Liver (tissue), 9 donors: ENCODE data around the gene DYNC2LI1. TPM values are rescaled to one million over a fixed set of nuclear protein-coding genes. Genes with fewer than 3 reads are reported as not detected.

Experiments used
- DNase-seq: peaks from one replicate; pipeline ENCODE4 v3.0.0-alpha.2; 2017; ENCODE audit warnings: low spot score
- H3K27ac ChIP-seq, 2 donors: one replicate each; pipeline ENCODE4 v1.7.0; 2013; ENCODE audit warnings: inconsistent platforms in 2 of 2, low read length in 2 of 2, control low read depth in 1 of 2, low read depth in 1 of 2, mild to moderate bottlenecking in 1 of 2
- H3K27me3 ChIP-seq, 4 donors: one replicate each; pipeline versions ENCODE4 v1.6.1 to v1.7.0; 2013; ENCODE audit warnings: low read length in 3 of 4, inconsistent platforms in 1 of 4, mild to moderate bottlenecking in 1 of 4, moderate library complexity in 1 of 4; ENCODE audit not compliant: control insufficient read depth in 4 of 4, insufficient read depth in 4 of 4
- H3K36me3 ChIP-seq, 4 donors: one replicate each; pipeline versions ENCODE4 v1.6.1 to v1.7.0; 2013; ENCODE audit warnings: low read length in 3 of 4, mild to moderate bottlenecking in 3 of 4, low read depth in 1 of 4, moderate library complexity in 1 of 4; ENCODE audit not compliant: control insufficient read depth in 4 of 4, insufficient read depth in 3 of 4
- H3K4me1 ChIP-seq, 4 donors: one replicate each; pipeline versions ENCODE4 v1.6.1 to v1.7.0; 2013; ENCODE audit warnings: low read length in 3 of 4, mild to moderate bottlenecking in 3 of 4, moderate library complexity in 1 of 4; ENCODE audit not compliant: control insufficient read depth in 4 of 4, insufficient read depth in 4 of 4
- H3K4me3 ChIP-seq, 3 donors: one replicate each; pipeline versions ENCODE4 v1.6.1 to v1.7.0; 2013; ENCODE audit warnings: low read length in 3 of 3, control low read depth in 1 of 3, low read depth in 1 of 3, mild to moderate bottlenecking in 1 of 3
- H3K9ac ChIP-seq, 2 donors: one replicate each; pipeline ENCODE4 v1.7.0; 2013; ENCODE audit warnings: low read length in 2 of 2, mild to moderate bottlenecking in 2 of 2, moderate library complexity in 2 of 2, control low read depth in 1 of 2, low read depth in 1 of 2
- H3K9me3 ChIP-seq, 4 donors: one replicate each; pipeline versions ENCODE4 v1.6.1 to v1.7.0; 2013; ENCODE audit warnings: low read length in 3 of 4; ENCODE audit not compliant: control insufficient read depth in 4 of 4
- EGR1 ChIP-seq, 2 donors: IDR thresholded peaks; 2 replicates each; pipeline ENCODE4 v1.6.1; 2016 to 2018; ENCODE audit warnings: antibody characterized with exemption in 2 of 2, low read depth in 2 of 2
- FOXA1 ChIP-seq: IDR thresholded peaks from 2 replicates; pipeline ENCODE4 v1.6.1; 2016; ENCODE audit warnings: antibody characterized with exemption
- FOXA2 ChIP-seq: IDR thresholded peaks from 2 replicates; pipeline ENCODE4 v1.6.1; 2016; ENCODE audit warnings: antibody characterized with exemption
- GABPA ChIP-seq, 2 donors: IDR thresholded peaks in 1 of 2; conservative IDR thresholded peaks in 1 of 2; 2 replicates each; pipeline ENCODE4 v1.6.1; 2016; ENCODE audit warnings: antibody characterized with exemption in 2 of 2, mild to moderate bottlenecking in 1 of 2, moderate library complexity in 1 of 2
- HNF4A ChIP-seq, 2 donors: conservative IDR thresholded peaks; 2 replicates each; pipeline ENCODE4 v1.6.1; 2016; ENCODE audit warnings: antibody characterized with exemption in 2 of 2, mild to moderate bottlenecking in 2 of 2
- HNF4G ChIP-seq: IDR thresholded peaks from 2 replicates; pipeline ENCODE4 v1.6.1; 2016; ENCODE audit warnings: antibody characterized with exemption
- JUND ChIP-seq, 2 donors: IDR thresholded peaks; 2 replicates each; pipeline ENCODE4 v1.6.1; 2016; ENCODE audit warnings: antibody characterized with exemption in 2 of 2
- NR2F2 ChIP-seq: IDR thresholded peaks from 2 replicates; pipeline ENCODE4 v1.6.1; 2016; ENCODE audit warnings: antibody characterized with exemption
- RXRA ChIP-seq, 2 donors: IDR thresholded peaks; 2 replicates each; pipeline ENCODE4 v1.6.1; 2017 to 2018; ENCODE audit warnings: antibody characterized with exemption in 2 of 2, mild to moderate bottlenecking in 1 of 2
- SP1 ChIP-seq: IDR thresholded peaks from 2 replicates; pipeline ENCODE4 v1.6.1; 2018; ENCODE audit warnings: antibody characterized with exemption, mild to moderate bottlenecking
- TAF1 ChIP-seq: conservative IDR thresholded peaks from 2 replicates; pipeline ENCODE4 v1.6.1; 2016; ENCODE audit warnings: antibody characterized with exemption, mild to moderate bottlenecking
- YY1 ChIP-seq: IDR thresholded peaks from 2 replicates; pipeline ENCODE4 v1.6.1; 2016; ENCODE audit warnings: antibody characterized with exemption, mild to moderate bottlenecking
- WGBS: extraction: QIAGEN DNeasy Blood & Tissue Kit; methylation state at CpG from one replicate; pipeline ENCODE4 v1.1.7; 2013; 5-methylcytosine and 5-hydroxymethylcytosine counted together
- polyA plus RNA-seq, 2 donors: library from polyadenylated mRNA; stranded (reverse) in 1 of 2; unstranded in 1 of 2; fragments of 200-250 nt in 1 of 2; fragments of >200 nt in 1 of 2; fragmentation: Nextera tagmentation in 1 of 2; extraction: Ambion mirVana in 1 of 2; gene quantifications; one replicate each; pipeline versions ENCODE4 v1.2.1 to v1.2.3, GENCODE V29; 2013 to 2015
- total RNA-seq, 2 donors: library from RNA; depleted of rRNA; stranded (reverse); fragments of >200 nt; gene quantifications; one replicate each; pipeline ENCODE4 v1.2.3, GENCODE V29; 2014
- TF ChIP-seq, protein P1 (sequence below): IDR thresholded peaks from 2 replicates; pipeline ENCODE4 v1.6.1; 2016; ENCODE audit warnings: antibody characterized with exemption
- TF ChIP-seq, protein P2 (sequence below): fragments of 150-350 bp; IDR thresholded peaks from 2 replicates; pipeline ENCODE4 v1.5.1; 2017; ENCODE audit warnings: improper control_type of control experiment, low read depth, low read length; ENCODE audit not compliant: missing input control
- TF ChIP-seq, protein P3 (sequence below): IDR thresholded peaks from 2 replicates; pipeline ENCODE4 v1.6.1; 2016; ENCODE audit warnings: antibody characterized with exemption
- TF ChIP-seq, protein P4 (sequence below): IDR thresholded peaks from 2 replicates; pipeline ENCODE4 v1.6.1; 2016; ENCODE audit warnings: antibody characterized with exemption
- donor health status: healthy.
- donor health status: healthy.
- donor health status: healthy.
- donor health status: healthy.
- donor health status: healthy.

The DYNC2LI1 gene
- total and polyA plus RNA-seq, 4 donors, result 5.4 to 6.1 (median 5.7) TPM

DNA sequence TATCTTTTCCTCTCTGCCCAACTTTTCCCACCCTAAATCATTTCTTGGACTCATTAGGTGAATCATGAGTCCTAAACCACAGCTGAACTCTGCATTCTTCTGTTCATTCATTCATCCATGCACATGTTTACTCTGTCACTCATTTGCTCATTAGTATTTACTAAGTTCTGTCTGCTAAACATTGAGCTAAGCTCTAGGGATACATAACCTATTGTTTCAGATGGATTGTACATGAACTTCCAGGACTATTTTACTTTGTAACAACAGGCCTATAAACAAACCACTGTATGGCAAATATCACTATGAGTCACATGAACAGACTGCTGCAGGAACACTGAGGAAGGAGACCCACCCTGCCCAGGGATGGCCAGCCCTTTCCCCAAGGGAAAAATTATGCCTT is 14.6 kb upstream of the DYNC2LI1 start:
- no peak for TF ChIP-seq YY1
- no peak for TF ChIP-seq FOXA1
- no peak for TF ChIP-seq HNF4A (conservative IDR thresholded peaks at IDR 0.05)
- TF ChIP-seq SP1, result no peak
- TF ChIP-seq TAF1, result no peak
- TF ChIP-seq RXRA (IDR thresholded peaks at IDR 0.05), result no peak
- TF ChIP-seq, protein P1, sequence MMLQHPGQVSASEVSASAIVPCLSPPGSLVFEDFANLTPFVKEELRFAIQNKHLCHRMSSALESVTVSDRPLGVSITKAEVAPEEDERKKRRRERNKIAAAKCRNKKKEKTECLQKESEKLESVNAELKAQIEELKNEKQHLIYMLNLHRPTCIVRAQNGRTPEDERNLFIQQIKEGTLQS, result no peak
- TF ChIP-seq, protein P2, sequence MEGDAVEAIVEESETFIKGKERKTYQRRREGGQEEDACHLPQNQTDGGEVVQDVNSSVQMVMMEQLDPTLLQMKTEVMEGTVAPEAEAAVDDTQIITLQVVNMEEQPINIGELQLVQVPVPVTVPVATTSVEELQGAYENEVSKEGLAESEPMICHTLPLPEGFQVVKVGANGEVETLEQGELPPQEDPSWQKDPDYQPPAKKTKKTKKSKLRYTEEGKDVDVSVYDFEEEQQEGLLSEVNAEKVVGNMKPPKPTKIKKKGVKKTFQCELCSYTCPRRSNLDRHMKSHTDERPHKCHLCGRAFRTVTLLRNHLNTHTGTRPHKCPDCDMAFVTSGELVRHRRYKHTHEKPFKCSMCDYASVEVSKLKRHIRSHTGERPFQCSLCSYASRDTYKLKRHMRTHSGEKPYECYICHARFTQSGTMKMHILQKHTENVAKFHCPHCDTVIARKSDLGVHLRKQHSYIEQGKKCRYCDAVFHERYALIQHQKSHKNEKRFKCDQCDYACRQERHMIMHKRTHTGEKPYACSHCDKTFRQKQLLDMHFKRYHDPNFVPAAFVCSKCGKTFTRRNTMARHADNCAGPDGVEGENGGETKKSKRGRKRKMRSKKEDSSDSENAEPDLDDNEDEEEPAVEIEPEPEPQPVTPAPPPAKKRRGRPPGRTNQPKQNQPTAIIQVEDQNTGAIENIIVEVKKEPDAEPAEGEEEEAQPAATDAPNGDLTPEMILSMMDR, result no peak
- TF ChIP-seq NR2F2, result no peak
- TF ChIP-seq, protein P3, sequence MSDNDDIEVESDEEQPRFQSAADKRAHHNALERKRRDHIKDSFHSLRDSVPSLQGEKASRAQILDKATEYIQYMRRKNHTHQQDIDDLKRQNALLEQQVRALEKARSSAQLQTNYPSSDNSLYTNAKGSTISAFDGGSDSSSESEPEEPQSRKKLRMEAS, result no peak
- TF ChIP-seq, protein P4, sequence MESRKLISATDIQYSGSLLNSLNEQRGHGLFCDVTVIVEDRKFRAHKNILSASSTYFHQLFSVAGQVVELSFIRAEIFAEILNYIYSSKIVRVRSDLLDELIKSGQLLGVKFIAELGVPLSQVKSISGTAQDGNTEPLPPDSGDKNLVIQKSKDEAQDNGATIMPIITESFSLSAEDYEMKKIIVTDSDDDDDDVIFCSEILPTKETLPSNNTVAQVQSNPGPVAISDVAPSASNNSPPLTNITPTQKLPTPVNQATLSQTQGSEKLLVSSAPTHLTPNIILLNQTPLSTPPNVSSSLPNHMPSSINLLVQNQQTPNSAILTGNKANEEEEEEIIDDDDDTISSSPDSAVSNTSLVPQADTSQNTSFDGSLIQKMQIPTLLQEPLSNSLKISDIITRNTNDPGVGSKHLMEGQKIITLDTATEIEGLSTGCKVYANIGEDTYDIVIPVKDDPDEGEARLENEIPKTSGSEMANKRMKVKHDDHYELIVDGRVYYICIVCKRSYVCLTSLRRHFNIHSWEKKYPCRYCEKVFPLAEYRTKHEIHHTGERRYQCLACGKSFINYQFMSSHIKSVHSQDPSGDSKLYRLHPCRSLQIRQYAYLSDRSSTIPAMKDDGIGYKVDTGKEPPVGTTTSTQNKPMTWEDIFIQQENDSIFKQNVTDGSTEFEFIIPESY, result no peak
- no peaks in the 10 kb centered on the region for H3K27me3 ChIP-seq
- H3K9ac ChIP-seq, result no peak overlapping the region
- no peaks in the 10 kb centered on the region for H3K4me1 ChIP-seq
- H3K9me3 ChIP-seq, result no peaks in the 10 kb centered on the region
- no peak for DNase-seq
- no peak overlapping the region for H3K27ac ChIP-seq
- no peak overlapping the region for H3K4me3 ChIP-seq
- H3K36me3 ChIP-seq, result no peaks in the 10 kb centered on the region

DNA sequence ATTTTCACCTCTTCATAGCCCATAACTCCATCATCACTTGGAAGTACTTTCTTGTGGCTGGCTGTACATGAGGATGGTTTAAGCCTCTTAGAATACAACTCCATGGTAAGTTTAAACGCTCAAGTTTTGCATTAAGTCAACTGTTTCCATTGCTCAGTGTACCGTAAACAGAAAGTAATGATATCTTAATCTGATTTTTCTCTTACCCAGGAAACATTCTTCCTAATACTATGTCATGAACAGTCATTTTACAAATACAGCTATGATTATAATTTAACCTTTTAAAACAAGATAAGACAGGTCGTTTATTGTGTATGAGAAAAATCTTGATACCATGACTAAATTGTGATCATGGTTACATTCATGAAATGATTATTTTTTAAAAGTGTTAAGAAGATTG is 11.6 kb upstream of the DYNC2LI1 start:
- Histone ChIP-seq H3K27ac (no peak overlapping the region), H3K4me1 (no peaks in the 10 kb centered on the region), H3K27me3 (no peaks in the 10 kb centered on the region), H3K36me3 (no peaks in the 10 kb centered on the region), H3K9ac (no peak overlapping the region), H3K9me3 (no peaks in the 10 kb centered on the region), H3K4me3 (no peak overlapping the region)
- no peak for DNase-seq
- no peak for TF ChIP-seq GABPA (IDR thresholded peaks at IDR 0.05 in 1 of 2, conservative IDR thresholded peaks at IDR 0.05 in 1 of 2)
- TF ChIP-seq RXRA (IDR thresholded peaks at IDR 0.05), result no peak
- TF ChIP-seq JUND (IDR thresholded peaks at IDR 0.05), result no peak
- TF ChIP-seq, protein P1, result no peak
- TF ChIP-seq EGR1 (IDR thresholded peaks at IDR 0.05; ENCODE audit: low read depth in 2 of 2), result no peak
- no peak for TF ChIP-seq HNF4G
- TF ChIP-seq TAF1, result no peak
- 67% methylated on average over 3 of the region's 3 CpGs for WGBS

DNA sequence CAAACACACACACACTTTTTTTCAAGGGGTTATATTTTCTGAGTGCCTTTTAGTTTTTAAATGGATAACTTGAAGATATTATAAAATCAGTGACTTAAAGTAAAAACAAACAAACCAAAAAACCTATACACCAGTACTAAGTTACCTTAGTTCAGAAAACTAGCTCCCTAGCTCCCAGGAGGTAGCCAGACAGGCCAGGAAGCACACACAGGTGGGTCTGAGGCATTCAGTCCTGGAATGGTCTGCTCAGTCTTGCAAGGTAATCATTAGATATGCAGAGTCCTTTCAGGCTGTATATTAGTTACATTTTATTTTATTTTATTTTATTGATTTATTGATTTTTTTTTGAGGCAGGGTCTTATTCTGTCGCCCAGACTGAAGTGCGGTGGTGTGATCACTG is 10.7 kb upstream of the DYNC2LI1 start:
- H3K36me3 ChIP-seq, result no peaks in the 10 kb centered on the region
- 96% methylated on average over 2 of the region's 2 CpGs for WGBS
- no peaks in the 10 kb centered on the region for H3K9me3 ChIP-seq
- H3K4me3 ChIP-seq, result no peak overlapping the region
- no peak for DNase-seq
- no peaks in the 10 kb centered on the region for H3K27me3 ChIP-seq
- H3K4me1 ChIP-seq, result no peaks in the 10 kb centered on the region
- no peak overlapping the region for H3K9ac ChIP-seq
- no peak overlapping the region for H3K27ac ChIP-seq
- TF ChIP-seq, protein P1, result no peak
- TF ChIP-seq YY1 (no peak), RXRA (IDR thresholded peaks at IDR 0.05) (no peak), GABPA (IDR thresholded peaks at IDR 0.05 in 1 of 2, conservative IDR thresholded peaks at IDR 0.05 in 1 of 2) (no peak), HNF4A (conservative IDR thresholded peaks at IDR 0.05) (no peak), NR2F2 (no peak), FOXA2 (no peak), EGR1 (IDR thresholded peaks at IDR 0.05; ENCODE audit: low read depth in 2 of 2) (no peak)
- TF ChIP-seq, protein P4, result no peak
- TF ChIP-seq, protein P3, result no peak
